SHP77 treated with DMSO at 0.1 percent for 48 hours (cell line): ENCODE data around the gene PRIM2.
"Not testable (repeated sequence)": the region's sequence is repeated elsewhere in the genome, so short reads cannot be mapped to it uniquely, and the experiment has no call there.

Experiments used
- DNase-seq: peaks from one replicate; lab custom pipeline; 2025; lab: John Stamatoyannopoulos, UW

Gene PRIM2

GRCh38 chr6:57606331-57606730 lies 288.9 kb downstream of the PRIM2 start:
- DNase-seq = not testable (repeated sequence)

- DNase-seq = not testable (repeated sequence)
Measured at GRCh38 chr6:57610612-57611011, 293.2 kb downstream of the PRIM2 start.

GRCh38 chr6:57618959-57619358 lies 301.5 kb downstream of the PRIM2 start:
- DNase-seq = not testable (repeated sequence)

- DNase-seq = not testable (repeated sequence)
Measured at GRCh38 chr6:57631773-57632172, 314.3 kb downstream of the PRIM2 start.

GRCh38 chr6:57658526-57658925 lies 341.1 kb downstream of the PRIM2 start:
- DNase-seq = not testable (repeated sequence)

DNA sequence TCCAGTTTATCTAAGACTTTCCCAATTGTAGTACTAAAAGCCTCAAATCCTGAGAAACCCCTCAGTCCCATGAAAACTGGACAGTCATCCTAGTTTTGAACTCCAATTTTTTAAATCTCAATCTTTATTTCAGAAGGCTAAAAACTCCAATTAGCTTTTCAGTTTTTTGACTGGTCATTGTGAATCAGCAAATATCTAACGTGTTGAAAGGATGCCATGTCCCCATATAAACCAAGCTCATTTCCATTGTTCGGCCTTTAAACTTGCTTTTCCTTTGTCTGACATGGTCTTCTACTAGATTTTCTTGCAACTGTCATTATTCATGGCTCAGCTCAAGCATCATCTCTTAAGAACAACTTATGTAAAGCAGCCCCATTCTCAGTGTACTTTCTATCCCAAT lies 342.4 kb downstream of the PRIM2 start:
- not testable (repeated sequence) for DNase-seq

GRCh38 chr6:57660940-57661339 lies 343.5 kb downstream of the PRIM2 start:
- DNase-seq = not testable (repeated sequence)

- DNase-seq = not testable (repeated sequence)
Measured at GRCh38 chr6:57668108-57668507, 350.7 kb downstream of the PRIM2 start.

- not testable (repeated sequence) for DNase-seq
Measured at GRCh38 chr6:57671237-57671636, 353.8 kb downstream of the PRIM2 start.

- not testable (repeated sequence) for DNase-seq
Measured at GRCh38 chr6:57671937-57672627, 354.7 kb downstream of the PRIM2 start.

- peak; percentile 21 for DNase-seq
Measured at GRCh38 chr6:57673281-57673680, 355.9 kb downstream of the PRIM2 start.

DNA sequence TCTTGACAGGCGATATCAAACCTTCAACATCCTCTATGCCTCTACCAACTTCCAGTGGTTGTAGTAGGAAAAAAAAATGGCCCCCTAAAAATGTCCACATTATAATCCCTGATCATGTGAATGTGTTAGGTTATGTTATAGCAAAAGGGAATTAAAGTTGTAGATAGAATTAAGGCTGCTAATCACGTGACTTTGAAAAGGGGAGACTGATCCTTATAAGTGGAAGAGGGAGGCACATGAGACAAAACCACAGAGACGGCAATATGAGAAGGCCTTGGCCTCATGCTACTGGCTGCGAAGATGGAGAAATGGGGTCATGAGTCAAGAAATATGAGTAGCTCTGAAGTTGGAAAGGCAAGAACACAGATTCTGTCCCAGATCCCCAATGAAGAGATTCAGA lies 358.0 kb downstream of the PRIM2 start:
- not testable (repeated sequence) for DNase-seq

GRCh38 chr6:57696382-57696781 lies 379.0 kb downstream of the PRIM2 start:
- not testable (repeated sequence) for DNase-seq
